ENCODE results near the gene SPINDOC.
"Not testable (repeated sequence)": the region's sequence is repeated elsewhere in the genome, so short reads cannot be mapped to it uniquely, and the experiment has no call there.

Gene SPINDOC

GRCh38 chr11:63785823-63786222, 27.4 kb upstream of the SPINDOC start:
- no peak for DNase-seq (ENCODE audit: low read depth in 2 of 2)

GRCh38 chr11:63791495-63792167, 21.6 kb upstream of the SPINDOC start:
- DNase-seq (ENCODE audit: low read depth in 2 of 2): no peak

GRCh38 chr11:63793161-63793560, 20.1 kb upstream of the SPINDOC start:
- no peak for DNase-seq (ENCODE audit: low read depth in 2 of 2)

GRCh38 chr11:63795066-63795465, 18.2 kb upstream of the SPINDOC start:
- DNase-seq (ENCODE audit: low read depth in 2 of 2): no peak

- no peak for DNase-seq (ENCODE audit: low read depth in 2 of 2)
These were observed 12.3 kb upstream of the SPINDOC start for GRCh38 chr11:63800921-63801320.

GRCh38 chr11:63802637-63803414, 10.4 kb upstream of the SPINDOC start:
- DNase-seq (ENCODE audit: low read depth in 2 of 2): no peak

GRCh38 chr11:63804259-63804658, 9.0 kb upstream of the SPINDOC start:
- no peak for DNase-seq (ENCODE audit: low read depth in 2 of 2)

- DNase-seq (ENCODE audit: low read depth in 2 of 2): no peak
These were observed 7.3 kb upstream of the SPINDOC start for GRCh38 chr11:63805844-63806415.

GRCh38 chr11:63810383-63810782, 2.9 kb upstream of the SPINDOC start:
- not testable (repeated sequence) for DNase-seq (ENCODE audit: low read depth in 2 of 2)

GRCh38 chr11:63811522-63811921, 1.7 kb upstream of the SPINDOC start:
- DNase-seq (ENCODE audit: low read depth in 2 of 2): no peak

GRCh38 chr11:63813563-63814382, 517 bp downstream of the SPINDOC start:
- DNase-seq (ENCODE audit: low read depth in 2 of 2): peak in 1 of 2 donors; percentile 19

GRCh38 chr11:63814383-63814736, 1.1 kb downstream of the SPINDOC start:
- DNase-seq (ENCODE audit: low read depth in 2 of 2): no peak

- DNase-seq (ENCODE audit: low read depth in 2 of 2): no peak
These were observed 2.9 kb downstream of the SPINDOC start for GRCh38 chr11:63816166-63816565.

- DNase-seq (ENCODE audit: low read depth in 2 of 2): no peak
These were observed 3.5 kb downstream of the SPINDOC start for GRCh38 chr11:63816732-63817131.

- no peak for DNase-seq (ENCODE audit: low read depth in 2 of 2)
These were observed 4.7 kb downstream of the SPINDOC start for GRCh38 chr11:63817758-63818498.

GRCh38 chr11:63818609-63819008, 5.4 kb downstream of the SPINDOC start:
- no peak for DNase-seq (ENCODE audit: low read depth in 2 of 2)

GRCh38 chr11:63821411-63821810, 8.2 kb downstream of the SPINDOC start:
- no peak for DNase-seq (ENCODE audit: low read depth in 2 of 2)

- no peak for DNase-seq (ENCODE audit: low read depth in 2 of 2)
These were observed 13.4 kb downstream of the SPINDOC start for GRCh38 chr11:63826471-63827190.

GRCh38 chr11:63829823-63830489, 16.7 kb downstream of the SPINDOC start:
- no peak for DNase-seq (ENCODE audit: low read depth in 2 of 2)

- DNase-seq (ENCODE audit: low read depth in 2 of 2): no peak
These were observed 18.1 kb downstream of the SPINDOC start for GRCh38 chr11:63831326-63831725.

Measured in stimulated activated CD4-positive, alpha-beta T cell treated with anti-CD3 and anti-CD28 coated beads, Interleukin-15, amount 100 ng/mL, for 48 hours (primary cell).